Measurements from ENCODE around the gene FN1.

The FN1 gene

DNA sequence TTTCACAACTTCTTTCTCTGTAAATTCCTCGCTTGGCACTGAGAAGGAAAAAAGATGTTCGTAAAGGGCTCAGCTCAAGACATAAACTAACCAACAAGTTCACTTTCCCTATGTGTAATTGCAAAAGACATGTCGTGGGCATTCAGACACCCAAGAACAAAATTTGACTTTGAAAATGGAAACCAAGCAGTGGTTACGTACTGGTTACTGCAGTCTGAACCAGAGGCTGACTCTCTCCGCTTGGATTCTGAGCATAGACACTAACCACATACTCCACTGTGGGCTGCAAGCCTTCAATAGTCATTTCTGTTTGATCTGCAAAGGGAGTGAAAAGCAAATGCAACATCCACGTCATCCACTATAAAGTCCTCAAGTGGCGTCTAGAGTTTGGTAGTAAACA is 53.9 kb downstream of the FN1 start:
- DNase-seq: no peak

DNA sequence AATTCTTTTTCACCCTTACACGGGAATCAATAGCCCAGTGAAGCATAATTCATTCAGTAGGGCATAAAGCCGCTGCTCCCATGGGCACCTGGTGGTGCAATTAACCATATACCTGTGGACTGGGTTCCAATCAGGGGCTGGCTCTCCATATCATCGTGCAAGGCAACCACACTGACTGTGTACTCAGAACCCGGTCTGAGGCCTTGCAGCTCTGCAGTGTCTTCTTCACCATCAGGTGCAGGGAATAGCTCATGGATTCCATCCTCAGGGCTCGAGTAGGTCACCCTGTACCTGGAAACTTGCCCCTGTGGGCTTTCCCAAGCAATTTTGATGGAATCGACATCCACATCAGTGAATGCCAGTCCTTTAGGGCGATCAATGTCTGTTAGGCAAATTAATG is 55.2 kb downstream of the FN1 start:
- no peak for DNase-seq

DNA sequence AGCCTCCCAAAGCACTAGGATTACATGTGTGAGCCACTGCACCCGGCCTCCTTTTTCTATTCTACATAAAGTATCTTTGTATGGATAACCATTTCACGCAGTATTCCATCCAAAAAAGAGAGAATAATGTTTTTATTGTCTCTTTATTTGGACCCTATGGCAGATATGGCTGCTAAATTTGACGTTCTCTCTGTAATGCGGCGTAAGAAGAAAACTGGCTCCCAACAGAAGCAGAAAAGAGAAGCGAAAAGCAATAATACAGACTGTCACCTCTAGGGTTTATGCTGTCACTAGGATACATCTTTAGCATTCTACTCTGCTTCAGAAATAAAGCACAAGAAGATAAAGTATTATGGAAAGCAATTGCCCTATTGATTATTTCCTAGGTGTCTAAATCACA is 55.9 kb downstream of the FN1 start:
- DNase-seq: no peak

DNA sequence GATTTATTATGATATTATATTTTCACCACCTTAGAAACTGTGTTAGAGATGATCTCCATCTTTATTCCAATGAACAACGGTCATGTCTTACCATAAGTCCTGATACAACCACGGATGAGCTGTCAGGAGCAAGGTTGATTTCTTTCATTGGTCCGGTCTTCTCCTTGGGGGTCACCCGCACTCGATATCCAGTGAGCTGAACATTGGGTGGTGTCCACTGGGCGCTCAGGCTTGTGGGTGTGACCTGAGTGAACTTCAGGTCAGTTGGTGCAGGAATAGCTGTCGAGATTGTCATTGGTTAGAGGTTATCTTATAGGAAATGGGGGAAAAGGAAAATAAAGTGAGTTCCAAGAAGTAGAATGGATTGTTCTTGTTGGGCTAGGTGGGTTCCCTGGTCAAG is 56.8 kb downstream of the FN1 start:
- no peak for DNase-seq

DNA sequence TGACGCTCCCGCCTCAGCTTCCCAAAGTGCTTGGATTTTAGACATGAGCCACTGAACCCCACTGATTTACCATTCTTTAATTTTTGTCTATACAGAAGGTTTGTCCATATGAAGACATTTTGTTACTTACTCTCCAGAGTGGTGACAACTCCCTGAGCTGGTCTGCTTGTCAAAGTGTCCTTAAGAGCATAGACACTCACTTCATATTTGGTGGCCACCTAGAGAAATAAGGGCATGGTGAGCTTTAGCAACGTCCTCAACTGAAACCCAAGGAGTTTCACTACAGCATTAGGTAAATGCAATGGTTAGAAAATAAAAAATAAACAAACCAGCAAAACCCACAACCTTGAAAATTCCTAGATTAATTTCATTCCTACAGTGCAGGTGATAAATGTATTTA is 57.8 kb downstream of the FN1 start:
- DNase-seq: no peak

DNA sequence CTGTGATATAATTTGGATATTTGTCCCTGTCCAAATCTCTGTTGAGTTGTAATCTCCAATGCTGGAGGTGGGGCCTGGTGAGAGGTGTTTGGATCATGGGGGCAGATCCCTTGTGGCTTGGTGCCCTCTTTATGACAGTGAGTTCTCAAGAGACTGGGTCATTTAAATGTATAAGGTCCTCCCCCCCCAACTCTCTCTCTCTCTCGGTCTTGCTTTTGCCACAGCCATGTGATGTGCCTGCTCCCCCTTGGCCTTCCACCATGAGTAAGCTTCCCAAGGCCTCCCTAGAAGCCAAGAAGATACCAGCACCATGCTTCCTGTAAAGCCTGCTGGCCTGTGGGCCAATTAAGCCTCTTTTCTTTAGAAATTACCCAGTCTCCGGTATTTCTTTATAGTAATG is 58.6 kb downstream of the FN1 start:
- no peak for DNase-seq

DNA sequence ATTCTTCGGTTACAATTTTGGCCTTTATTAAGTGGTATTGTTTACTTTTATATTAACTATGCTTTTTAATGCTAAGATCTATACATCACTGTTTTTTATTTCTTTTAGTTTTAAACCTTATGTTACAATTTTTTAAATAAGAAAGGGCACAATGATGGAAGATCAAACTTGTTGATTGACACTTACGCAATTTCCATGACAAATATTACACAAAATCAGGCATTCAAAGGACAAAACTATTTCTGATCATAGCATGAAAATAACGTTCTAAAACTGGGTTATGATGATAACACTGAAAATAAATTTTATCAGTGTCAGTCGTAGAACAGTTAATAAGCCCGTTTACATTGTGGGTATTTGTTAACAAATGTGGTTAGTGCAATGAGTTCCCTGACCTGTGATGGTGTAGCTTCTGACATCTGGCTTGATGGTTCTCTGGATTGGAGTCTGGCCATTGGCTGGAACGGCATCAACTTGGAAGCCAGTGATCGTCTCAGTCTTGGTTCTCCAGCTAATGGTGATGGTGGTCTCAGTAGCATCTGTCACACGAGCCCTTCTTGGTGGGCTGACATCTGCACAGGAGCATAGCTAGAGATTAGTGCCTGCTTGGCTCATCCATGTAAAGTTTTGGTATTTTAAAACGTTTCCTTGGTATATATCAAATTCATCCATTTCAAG is 59.6 kb downstream of the FN1 start:
- no peak for DNase-seq

DNA sequence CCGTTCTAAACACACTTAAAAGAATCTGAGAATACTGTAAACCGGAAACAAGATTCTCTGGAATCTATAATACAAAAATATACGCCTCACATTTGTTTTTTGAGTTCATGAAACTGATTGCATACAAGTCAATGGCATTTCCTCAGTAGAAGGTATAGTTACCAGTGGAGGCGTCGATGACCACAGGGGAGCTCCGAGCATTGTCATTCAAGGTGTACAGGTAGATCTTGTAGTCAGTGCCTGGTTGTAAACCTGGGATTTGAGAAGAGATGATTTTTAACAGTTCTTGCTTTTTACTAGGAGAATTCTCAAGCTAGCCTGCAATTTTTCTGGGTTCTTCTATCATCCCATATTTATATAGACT is 60.4 kb downstream of the FN1 start:
- no peak for DNase-seq

DNA sequence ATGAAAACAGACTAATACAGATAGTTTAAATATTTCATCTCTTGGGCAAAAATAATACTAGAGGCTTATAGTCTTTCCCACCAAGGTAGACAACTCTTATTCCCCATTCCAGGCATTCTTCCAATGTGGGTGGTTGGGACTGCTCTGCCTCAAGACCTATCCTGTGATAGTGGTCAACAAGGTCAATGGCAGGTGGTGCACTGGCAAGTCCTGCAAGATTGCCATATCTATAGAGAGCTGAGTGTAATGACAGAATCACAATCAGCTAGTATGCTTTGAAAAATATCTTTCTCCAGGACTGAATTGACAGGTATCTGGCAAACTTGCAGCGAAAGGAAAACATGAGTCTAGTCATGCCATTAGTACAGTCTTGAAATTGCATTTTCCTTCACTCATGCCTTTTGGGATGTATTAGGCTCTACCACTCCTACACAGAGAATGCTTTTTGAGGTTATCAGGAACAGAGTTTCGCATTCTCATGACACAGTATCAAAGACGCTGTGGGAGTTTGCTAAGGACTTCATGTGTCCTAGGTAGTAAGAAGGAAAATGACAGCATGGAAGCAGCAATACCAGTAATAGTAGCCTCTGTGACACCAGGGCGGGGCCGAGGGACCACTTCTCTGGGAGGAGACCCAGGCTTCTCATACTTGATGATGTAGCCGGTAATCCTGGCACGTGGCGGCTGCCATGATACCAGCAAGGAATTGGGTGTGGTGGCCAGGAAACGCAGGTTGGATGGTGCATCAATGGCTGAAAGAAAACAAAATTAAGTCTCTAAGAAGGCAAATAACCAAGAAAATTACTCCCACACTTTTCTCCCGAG is 61.0 kb downstream of the FN1 start:
- no peak for DNase-seq

DNA sequence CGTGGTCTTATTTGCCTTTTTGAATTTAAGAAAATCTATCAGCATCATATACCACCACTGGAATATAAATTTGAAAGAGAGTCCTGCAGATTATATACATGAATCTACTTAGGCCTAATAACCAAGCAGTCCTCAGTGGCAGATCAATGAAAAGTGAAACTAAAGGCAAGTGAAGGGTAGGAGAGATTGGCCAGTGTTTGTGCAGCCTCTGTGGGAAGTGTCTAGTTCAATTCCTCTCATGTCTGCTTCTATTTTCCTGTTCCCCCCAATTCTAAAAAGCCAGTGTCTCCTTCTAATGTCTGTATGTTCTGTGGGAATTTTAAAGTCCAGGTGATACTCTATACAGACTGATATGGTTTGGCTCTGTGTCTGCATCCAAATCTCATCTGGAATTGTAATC is 61.9 kb downstream of the FN1 start:
- DNase-seq: no peak

DNA sequence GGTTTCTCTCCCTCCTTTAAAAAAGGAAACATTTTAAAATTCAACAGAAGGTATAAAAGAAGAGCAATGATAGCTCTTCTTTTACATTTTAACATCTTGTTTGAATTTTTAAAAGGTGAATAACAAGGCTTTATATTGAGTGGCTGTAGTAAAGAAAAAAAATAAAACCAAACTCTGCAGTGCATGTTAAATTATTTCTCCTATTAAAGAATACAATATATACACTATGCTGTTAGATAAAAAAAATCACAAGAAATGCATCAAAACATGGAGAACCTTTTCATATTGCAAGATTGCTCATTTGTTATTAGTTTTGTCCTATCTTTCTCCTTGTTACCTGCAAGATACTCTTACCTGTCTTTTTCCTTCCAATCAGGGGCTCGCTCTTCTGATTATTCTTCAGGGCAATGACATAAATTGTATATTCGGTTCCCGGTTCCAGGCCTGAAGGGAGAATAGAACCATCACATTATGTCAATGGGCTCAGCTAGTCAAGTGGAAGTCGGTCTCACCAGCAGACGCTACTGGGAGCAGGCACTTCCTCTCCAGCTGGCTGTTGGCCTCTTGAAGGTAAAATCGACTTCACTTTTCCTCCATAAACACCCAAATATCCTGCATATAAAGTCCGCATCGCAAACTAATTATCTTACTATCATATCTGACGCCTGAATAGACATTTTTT is 62.8 kb downstream of the FN1 start:
- DNase-seq: no peak

DNA sequence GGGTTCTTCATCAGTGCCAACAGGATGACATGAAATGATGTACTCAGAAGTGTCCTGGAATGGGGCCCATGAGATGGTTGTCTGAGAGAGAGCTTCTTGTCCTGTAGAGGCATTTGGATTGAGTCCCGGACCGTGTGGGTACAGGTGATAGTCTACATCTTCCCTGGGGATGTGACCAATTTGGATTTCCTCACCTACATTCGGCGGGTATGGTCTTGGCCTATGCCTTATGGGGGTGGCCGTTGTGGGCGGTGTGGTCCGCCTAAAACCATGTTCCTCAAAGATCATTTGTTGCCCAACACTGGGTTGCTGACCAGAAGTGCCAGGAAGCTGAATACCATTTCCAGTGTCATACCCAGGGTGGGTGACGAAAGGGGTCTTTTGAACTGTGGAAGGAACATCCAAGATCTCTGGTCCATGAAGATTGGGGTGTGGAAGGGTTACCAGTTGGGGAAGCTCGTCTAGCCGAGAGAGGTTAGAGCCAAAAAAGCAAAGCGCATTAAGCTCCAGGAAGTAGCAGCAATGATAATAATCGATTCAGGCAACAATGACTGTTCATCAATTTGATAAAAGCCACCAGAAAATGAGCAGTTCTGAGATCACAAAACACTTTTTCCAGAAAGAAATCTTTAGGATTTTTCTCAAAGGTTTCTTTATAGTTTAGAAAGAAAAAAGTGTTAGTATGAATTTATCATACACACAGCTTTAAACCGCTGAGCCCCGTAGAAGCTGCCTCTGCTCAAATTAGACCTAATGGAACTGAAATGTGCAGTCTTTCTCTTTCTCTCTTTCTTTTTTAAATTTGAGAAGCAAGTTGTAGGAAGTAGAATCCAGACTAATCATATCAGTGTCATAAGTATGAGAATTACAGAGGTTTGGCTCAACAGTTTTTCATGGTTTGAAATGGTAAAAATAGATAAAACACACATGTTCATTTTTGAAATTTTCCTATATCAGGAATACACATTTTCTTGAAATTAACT is 63.7 kb downstream of the FN1 start:
- DNase-seq: no peak

DNA sequence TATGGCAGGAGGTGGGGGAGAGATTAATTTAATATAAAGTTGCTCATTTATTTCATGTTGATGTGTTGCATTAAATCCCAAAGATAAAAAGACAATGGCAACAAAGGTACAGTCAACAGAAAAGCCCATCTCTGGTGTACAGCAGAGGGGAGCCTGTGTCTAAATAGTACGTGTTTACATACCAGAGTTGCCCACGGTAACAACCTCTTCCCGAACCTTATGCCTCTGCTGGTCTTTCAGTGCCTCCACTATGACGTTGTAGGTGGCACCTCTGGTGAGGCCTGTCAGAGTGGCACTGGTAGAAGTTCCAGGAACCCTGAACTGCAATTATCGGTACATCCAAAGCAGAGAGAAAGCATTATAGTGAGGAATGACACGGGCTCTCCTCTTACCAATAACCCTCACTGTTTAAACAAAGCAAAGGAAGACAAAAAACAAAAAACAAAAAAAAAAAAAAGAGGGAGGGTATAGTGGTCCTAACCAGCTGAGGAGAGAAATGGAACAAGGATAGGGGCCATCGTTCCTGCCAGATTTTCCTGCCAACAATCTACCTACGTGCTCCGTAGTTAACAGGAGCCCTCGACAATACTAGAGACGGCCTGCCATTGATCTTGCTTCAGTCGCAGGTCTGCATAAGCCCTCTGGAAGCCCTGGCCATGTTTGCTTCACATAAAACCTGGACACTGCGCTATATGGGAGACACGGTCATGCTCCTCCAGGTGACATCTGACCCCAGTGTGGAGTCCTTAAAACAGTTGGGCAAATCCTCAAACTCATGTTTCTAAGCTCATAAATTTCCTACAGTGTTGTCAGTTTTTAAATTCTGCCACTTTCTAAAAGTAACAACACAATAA is 65.5 kb downstream of the FN1 start:
- no peak for DNase-seq

DNA sequence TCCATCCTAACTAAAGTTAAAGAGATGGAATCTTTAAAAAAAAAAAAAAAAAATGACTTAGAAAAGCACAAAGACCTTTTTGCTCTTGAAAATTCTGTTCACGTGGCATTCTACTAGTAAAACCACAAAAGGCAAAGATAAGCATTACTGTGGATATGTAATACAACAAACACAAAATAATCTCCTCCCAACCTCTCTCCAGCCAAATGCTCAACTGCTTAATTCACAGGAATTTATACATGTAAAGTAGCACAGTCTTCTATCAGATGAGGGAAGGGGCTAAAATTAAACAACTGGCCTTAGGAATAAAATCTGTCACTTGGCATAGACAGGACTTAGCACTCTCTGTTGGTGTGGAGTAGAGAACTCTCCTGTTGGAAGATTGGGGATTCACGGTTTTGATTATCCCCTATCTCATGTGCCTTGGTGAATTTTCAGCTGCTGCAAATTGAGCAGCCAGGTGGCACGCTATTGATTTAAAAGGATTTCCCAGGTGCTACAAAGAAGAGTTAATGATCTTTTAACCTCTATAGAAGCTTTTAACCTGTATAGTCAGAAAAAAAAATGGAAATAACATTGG is 66.6 kb downstream of the FN1 start:
- DNase-seq: no peak

DNA sequence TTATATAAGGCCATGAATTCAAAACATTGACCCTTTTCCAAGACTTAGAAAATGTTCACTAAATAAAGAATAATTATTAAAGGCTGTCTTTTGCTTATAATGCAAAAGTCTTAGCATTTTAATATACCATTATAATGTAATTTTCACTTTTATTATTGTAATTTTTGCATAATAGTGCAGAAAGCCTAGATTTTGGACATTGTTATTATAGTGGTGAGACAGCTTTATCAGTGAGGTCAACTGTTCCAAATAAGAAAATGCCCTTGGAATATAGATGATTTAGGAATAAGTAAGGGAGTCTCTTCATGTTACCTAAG is 67.4 kb downstream of the FN1 start:
- no peak for DNase-seq

DNA sequence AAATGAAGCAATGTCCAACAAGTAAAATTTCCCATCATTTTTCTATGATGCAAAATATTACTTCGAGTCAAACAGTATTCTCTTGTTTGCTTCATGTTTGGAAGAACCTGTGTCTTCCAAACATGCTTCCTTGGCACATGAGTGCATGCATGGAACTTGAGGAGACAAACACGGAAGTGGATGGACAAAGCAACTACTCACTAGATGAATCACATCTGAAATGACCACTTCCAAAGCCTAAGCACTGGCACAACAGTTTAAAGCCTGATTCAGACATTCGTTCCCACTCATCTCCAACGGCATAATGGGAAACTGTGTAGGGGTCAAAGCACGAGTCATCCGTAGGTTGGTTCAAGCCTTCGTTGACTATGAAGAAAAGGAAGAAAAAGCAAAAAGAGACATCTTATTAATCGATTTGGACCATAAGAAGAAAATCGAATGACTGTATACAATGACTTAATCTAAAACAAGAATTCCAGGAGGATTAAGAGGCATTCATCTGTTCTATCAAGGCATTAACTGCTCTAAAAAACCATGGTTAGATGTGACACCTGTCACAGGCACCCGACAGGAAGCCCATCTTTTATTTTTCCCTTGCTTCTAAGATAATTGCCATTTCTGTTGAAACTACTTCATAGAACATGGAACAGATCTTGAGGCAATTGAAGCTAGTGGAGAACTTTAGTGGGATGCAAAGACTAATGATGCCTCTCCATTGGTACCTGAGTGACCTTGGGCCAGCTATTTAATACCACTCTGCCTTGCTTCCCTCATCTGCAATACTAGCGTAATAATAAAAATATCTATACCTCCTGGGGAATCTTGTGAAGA is 68.0 kb downstream of the FN1 start:
- no peak for DNase-seq

DNA sequence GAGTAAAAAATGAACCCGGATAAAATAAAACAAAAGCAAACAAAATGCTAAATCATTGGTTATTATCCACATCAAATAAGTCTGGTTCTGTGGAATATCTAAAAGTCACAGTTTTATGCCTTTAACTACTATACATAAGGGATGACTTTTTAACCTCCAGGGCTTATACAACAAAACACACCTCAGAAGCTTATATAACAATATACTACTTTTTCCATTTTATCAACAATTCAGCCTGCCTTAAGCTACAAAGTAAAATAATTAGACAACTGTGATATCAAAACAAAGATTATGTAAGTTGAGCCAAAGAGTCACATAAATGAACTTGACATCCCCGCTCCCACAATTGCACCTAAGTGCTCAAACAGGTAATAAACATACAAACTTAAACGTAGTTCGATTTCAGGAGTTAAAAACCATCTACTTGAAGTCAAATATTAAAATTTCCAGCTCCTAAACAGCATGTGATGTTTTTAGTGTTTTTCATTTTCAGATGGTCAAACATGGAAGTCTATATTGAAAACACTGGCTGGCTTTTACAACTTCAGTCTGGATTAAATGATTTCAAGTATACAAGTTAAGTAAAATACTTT is 69.3 kb downstream of the FN1 start:
- DNase-seq: no peak

DNA sequence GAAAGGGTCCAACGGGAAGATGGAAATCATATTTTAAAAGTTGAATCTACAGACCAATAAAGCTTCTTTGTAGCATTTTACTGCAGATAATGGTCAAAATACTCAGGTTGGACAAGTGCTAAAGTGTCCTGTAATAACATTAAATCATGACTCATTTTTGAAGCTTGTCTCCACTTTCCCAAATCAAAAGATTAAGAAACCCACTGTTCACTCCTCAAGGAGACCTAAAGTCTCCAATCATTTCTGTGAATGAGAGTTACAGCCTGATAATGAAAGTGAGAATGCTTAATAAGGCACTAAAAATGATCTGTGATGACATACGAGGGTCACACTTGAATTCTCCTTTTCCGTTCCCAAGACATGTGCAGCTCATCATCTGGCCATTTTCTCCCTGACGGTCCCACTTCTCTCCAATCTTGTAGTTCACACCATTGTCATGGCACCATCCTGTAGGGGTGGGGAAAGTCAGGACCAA is 70.6 kb downstream of the FN1 start:
- DNase-seq: no peak

DNA sequence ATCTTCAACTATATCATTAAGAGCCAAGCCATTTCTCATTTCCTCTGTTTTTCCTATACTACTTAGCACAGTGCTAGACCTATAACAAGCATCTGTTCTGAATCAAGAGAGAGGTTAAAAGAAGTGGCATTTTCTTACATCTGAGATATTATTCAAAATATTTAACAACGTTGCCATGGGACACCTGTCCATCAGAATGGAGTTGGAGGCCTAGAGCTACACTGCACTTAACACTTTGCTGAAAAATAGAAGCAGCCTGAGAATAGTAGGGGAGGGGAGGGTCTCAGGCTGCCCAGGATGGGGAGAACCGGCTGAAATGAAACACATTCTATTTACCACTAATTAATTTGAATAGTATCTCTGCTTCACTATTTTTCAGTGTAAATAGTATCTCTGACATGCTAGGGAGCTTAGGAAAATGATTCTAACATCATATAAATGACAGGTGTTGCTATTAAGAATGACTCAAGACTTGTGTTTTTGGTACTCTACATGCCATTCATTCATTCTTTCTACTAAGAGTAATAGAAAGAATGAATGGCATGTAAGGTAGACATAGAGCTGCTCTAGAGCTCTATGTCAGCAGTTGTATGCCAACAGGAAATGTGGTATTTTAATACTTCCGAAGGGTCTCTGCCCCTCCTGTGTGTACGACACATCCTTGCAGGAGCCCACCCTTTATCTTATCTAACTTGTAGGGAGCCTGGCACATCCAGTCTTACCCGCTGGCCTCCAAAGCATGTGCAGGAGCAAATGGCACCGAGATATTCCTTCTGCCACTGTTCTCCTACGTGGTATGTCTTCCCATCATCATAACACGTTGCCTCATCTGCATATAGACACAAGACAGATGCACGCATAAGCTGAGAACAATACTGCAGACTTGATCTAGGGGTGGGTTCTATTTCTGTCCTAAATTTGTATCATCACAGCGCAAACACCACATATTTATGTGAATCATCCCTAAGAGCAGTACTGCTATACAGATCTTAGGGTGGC is 71.4 kb downstream of the FN1 start:
- no peak for DNase-seq

All from activated gamma-delta T cell (primary cell).